HFF-Myc (cell line): Measurements from ENCODE around the gene CNPY1.

Source experiments
- DNase-seq: peaks from one replicate; pipeline ENCODE4 v3.0.0-alpha.2; 2011; ENCODE audit warnings: low read depth; ENCODE audit errors: extremely low read depth
- H3K4me3 ChIP-seq: replicated peaks from 2 replicates; pipeline ENCODE4 v1.5.1; 2011; ENCODE audit warnings: low read depth, mild to moderate bottlenecking, control low read depth, low read length
- TF ChIP-seq, protein P1 (sequence below): IDR thresholded peaks from 2 replicates; pipeline ENCODE4 v1.5.1; 2012; ENCODE audit warnings: mild to moderate bottlenecking, low read depth, low read length, control low read depth; ENCODE audit errors: missing control alignments

Gene CNPY1

DNA sequence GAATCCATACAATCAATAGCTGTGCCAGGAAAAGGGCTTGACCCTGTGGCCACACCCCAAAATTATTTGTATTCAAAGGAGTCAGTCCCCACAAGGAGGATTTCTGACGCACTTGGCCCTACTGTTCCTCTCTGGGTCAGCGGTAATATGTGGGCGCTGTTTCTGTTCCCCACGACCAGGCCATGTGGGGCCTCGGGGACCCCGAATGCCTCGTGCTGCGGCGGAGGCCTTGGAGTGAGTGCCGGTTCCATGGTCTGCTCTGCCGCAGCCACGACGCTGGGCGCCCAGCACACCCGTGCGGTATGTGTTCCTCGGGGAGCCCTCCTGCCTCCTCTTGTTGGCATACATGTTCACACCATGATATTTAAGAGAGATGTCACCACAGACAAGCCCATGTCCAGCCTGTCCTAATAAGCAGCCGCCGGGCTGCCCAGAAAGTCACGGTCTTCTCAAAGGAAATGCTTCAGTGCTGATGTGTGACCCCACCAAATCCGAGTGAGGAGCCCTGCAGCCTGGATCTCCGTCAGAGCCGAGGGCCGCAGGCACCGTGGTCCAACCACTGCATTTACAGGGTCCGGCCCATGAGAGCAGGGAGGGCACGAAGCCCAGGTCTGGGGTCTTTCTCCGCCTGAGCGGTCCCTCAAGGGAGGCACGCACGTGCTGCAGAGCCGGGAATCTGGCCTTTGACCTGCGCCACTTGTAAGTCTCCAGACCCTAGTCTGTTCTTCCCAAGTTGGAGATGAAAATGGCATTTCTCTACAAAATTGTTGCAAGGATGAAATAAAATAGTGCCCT is 52.4 kb downstream of the CNPY1 start:
- no peak for DNase-seq
- no peak overlapping the region for H3K4me3 ChIP-seq
- TF ChIP-seq, protein P1, sequence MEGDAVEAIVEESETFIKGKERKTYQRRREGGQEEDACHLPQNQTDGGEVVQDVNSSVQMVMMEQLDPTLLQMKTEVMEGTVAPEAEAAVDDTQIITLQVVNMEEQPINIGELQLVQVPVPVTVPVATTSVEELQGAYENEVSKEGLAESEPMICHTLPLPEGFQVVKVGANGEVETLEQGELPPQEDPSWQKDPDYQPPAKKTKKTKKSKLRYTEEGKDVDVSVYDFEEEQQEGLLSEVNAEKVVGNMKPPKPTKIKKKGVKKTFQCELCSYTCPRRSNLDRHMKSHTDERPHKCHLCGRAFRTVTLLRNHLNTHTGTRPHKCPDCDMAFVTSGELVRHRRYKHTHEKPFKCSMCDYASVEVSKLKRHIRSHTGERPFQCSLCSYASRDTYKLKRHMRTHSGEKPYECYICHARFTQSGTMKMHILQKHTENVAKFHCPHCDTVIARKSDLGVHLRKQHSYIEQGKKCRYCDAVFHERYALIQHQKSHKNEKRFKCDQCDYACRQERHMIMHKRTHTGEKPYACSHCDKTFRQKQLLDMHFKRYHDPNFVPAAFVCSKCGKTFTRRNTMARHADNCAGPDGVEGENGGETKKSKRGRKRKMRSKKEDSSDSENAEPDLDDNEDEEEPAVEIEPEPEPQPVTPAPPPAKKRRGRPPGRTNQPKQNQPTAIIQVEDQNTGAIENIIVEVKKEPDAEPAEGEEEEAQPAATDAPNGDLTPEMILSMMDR: no peak

GRCh38 chr7:155491812-155492211 is 54.5 kb downstream of the CNPY1 start:
- DNase-seq: no peak
- TF ChIP-seq, protein P1: no peak
- no peak overlapping the region for H3K4me3 ChIP-seq

- TF ChIP-seq, protein P1: no peak
- DNase-seq: no peak
- no peak overlapping the region for H3K4me3 ChIP-seq
Observed at GRCh38 chr7:155490697-155491628, 55.4 kb downstream of the CNPY1 start.

DNA sequence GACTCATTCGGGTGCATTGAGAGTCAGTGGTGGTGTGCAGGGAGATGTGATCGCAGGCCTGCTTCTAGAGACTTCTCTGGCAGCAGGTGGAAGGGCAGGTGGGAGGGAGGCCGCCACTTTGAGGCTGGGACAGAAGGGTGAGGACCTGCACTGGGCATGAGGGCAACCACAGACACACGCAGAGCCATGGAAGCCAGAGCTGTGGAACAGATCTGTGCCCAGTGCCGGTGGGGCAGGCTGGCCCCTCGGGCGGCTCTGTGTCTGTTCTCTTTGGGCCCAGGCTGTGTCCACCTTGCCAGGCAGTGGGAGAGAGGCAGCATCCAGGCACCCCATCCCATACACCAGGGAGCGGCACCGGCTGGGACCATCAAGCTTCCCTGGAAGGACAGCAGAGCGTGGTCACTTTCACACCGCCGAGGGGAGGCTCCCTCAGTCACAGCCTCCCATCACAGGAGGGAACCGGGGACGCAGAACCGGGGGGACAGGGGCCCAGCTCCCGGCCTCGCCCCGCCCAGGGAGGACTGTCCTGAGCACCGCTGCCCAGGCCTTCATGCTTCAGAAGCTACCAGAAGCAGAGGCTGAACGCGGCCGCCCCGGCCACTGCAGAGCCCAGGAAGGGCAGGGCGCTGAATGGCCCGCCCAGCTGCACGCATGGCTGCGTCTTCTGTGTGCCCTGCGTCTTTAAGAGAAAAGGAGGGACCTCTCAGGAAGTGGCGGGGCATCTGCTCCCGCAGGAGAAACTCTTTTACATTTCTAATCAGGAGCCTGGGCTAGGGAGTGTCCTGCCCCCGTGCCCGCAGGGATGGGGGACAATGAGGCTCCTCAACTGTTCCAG is 56.3 kb downstream of the CNPY1 start:
- no peak for DNase-seq
- TF ChIP-seq, protein P1: no peak
- no peak overlapping the region for H3K4me3 ChIP-seq

DNA sequence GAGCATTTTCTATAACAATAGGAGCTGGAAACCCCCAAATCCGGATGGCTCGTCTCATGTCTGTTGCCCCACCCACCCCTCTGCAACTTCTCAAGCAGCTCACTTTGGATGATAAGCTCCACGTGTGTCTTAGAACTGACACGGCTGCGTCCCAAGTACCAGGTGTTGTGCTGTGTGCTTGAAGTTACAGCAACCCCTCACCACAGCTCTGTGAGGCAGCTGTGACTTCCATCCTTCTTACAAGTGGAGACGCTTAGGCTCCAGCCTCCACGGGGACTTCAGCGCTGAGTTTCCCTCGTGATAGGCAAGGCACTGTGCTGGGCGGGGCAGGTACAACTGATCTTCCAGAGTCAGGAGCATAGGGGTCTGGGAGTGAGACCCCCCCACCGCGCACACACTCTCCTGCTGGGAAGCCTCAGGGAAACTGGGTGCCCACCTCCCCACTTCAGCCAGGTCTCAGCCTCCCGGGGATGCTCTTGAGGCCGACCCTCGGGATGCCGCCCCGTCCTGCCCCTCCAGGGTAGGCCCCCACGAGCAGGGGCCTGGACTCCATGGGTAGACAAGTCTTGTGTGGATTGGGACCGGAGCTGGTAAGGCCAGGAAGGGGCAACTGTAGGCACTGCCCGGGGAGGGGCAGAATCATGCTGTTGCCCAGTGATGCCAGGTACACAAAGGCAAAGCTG is 57.1 kb downstream of the CNPY1 start:
- no peak overlapping the region for H3K4me3 ChIP-seq
- TF ChIP-seq, protein P1: no peak
- no peak for DNase-seq

- DNase-seq: no peak
- TF ChIP-seq, protein P1: no peak
- H3K4me3 ChIP-seq: no peak overlapping the region
Observed at GRCh38 chr7:155488483-155489127, 57.8 kb downstream of the CNPY1 start.
